Thoracic aorta (tissue), 2 donors: ENCODE measurements around the gene ATP2A2. TPM values are rescaled to one million over a fixed set of nuclear protein-coding genes. Genes with fewer than 3 reads are reported as not detected.

ENCODE experiments used
- ATAC-seq: fragments of 150-250 bp; one replicate; pipeline ENCODE4 v1.8.0; 2017; ENCODE audit warnings: low read depth; ENCODE audit not compliant: insufficient number of reproducible peaks, low FRiP score
- DNase-seq: peaks from one replicate; pipeline ENCODE4 v3.0.0-alpha.2; 2020; ENCODE audit warnings: low spot score
- H3K27ac ChIP-seq, 2 donors: fragments of 200-600 bp; sonication (generic); 1 replicate in 1 of 2; 2 replicates in 1 of 2; pipeline ENCODE4 v1.5.1; 2016; ENCODE audit warnings: mild to moderate bottlenecking in 2 of 2, moderate library complexity in 2 of 2
- H3K27me3 ChIP-seq: fragments of 200-600 bp; sonication (generic); replicated peaks from 2 replicates; pipeline ENCODE4 v1.6.0; 2016; ENCODE audit warnings: mild to moderate bottlenecking; ENCODE audit not compliant: insufficient read depth
- H3K36me3 ChIP-seq: fragments of 200-600 bp; sonication (generic); one replicate; pipeline ENCODE4 v1.5.1; 2016
- H3K4me1 ChIP-seq, 2 donors: fragments of 200-600 bp; sonication (generic); 1 replicate in 1 of 2; 2 replicates in 1 of 2; pipeline versions ENCODE4 v1.5.1 to v1.6.0; 2016; ENCODE audit warnings: low read depth in 2 of 2, mild to moderate bottlenecking in 1 of 2; ENCODE audit not compliant: control insufficient read depth in 1 of 2
- H3K4me3 ChIP-seq: fragments of 200-600 bp; sonication (generic); 2 replicates; pipeline ENCODE4 v1.5.1; 2016; ENCODE audit warnings: mild to moderate bottlenecking
- H3K9me3 ChIP-seq: fragments of 200-600 bp; sonication (generic); 2 replicates; pipeline ENCODE4 v1.5.1; 2016
- CTCF ChIP-seq: fragments of 200-600 bp; sonication (generic); IDR thresholded peaks from one replicate; pipeline ENCODE4 v1.5.1; 2019; ENCODE audit warnings: antibody characterized with exemption
- total RNA-seq, 2 donors: library from RNA; depleted of rRNA; stranded (reverse); fragments of >200 nt; gene quantifications; one replicate each; pipeline versions ENCODE4 v1.1.0 to v1.2.3, GENCODE V29; 2016

The ATP2A2 gene
- total RNA-seq, 2 donors from 2014 or later = 226 to 290 TPM

GRCh38 chr12:110320550-110320949 lies 39.5 kb downstream of the ATP2A2 start:
- no peak for TF ChIP-seq CTCF
- Histone ChIP-seq H3K4me1 (peaks cover 21 to 52% of the 10 kb centered on the region in 2 donors), H3K27me3 (no peaks in the 10 kb centered on the region), H3K9me3 (no peaks in the 10 kb centered on the region), H3K4me3 (no peak overlapping the region), H3K27ac (no peak overlapping the region), H3K36me3 (peaks cover 17% of the 10 kb centered on the region)
- DNase-seq (no peak), ATAC-seq (no peak)

GRCh38 chr12:110329710-110330109 lies 48.7 kb downstream of the ATP2A2 start:
- no peak for TF ChIP-seq CTCF
- no peaks in the 10 kb centered on the region for H3K9me3 ChIP-seq
- no peak for DNase-seq
- ATAC-seq = no peak
- H3K36me3 ChIP-seq = peaks cover 65% of the 10 kb centered on the region
- no peak overlapping the region for H3K4me3 ChIP-seq
- H3K27me3 ChIP-seq = no peaks in the 10 kb centered on the region
- no peak overlapping the region for H3K27ac ChIP-seq
- H3K4me1 ChIP-seq = peaks cover 15 to 33% of the 10 kb centered on the region in 2 donors

- peaks cover 69% of the 10 kb centered on the region for H3K36me3 ChIP-seq
- no peak for TF ChIP-seq CTCF
Observed at GRCh38 chr12:110330124-110330523, 49.1 kb downstream of the ATP2A2 start.

GRCh38 chr12:110330544-110330943 lies 49.5 kb downstream of the ATP2A2 start:
- DNase-seq (no peak), ATAC-seq (no peak)
- Histone ChIP-seq H3K4me3 (no peak overlapping the region), H3K27me3 (no peaks in the 10 kb centered on the region), H3K9me3 (no peaks in the 10 kb centered on the region), H3K36me3 (peaks cover 69% of the 10 kb centered on the region), H3K27ac (no peak overlapping the region), H3K4me1 (peaks cover 15 to 30% of the 10 kb centered on the region in 2 donors)
- TF ChIP-seq CTCF = no peak

More at GRCh38 chr12:110330124-110330523, 49.1 kb downstream of the ATP2A2 start:
- Histone ChIP-seq H3K27me3 (no peaks in the 10 kb centered on the region), H3K27ac (no peak overlapping the region), H3K4me1 (peaks cover 15 to 32% of the 10 kb centered on the region in 2 donors), H3K4me3 (no peak overlapping the region), H3K9me3 (no peaks in the 10 kb centered on the region)
- DNase-seq (no peak), ATAC-seq (no peak)

- Histone ChIP-seq H3K9me3 (no peaks in the 10 kb centered on the region), H3K4me3 (no peak overlapping the region), H3K27me3 (no peaks in the 10 kb centered on the region), H3K27ac (peak overlapping the region in 1 of 2 donors; percentile 4), H3K4me1 (peaks cover 15 to 30% of the 10 kb centered on the region in 2 donors), H3K36me3 (peaks cover 70% of the 10 kb centered on the region)
- DNase-seq (no peak), ATAC-seq (no peak)
- TF ChIP-seq CTCF = no peak
Observed at GRCh38 chr12:110333201-110333600, 52.2 kb downstream of the ATP2A2 start.
